Stimulated activated naive CD8-positive, alpha-beta T cell treated with anti-CD3 and anti-CD28 coated beads, Interleukin-15, amount 100 ng/mL, for 72 hours (primary cell): ENCODE data around the gene CHST11.
"Not testable (repeated sequence)": the region's sequence is repeated elsewhere in the genome, so short reads cannot be mapped to it uniquely, and the experiment has no call there.

Experiments
- ATAC-seq: fragments of 150-1000 bp; cut with Tn5 transposase; 2 replicates; pipeline ENCODE4 v1.10.0; 2021; ENCODE audit warnings: mild to moderate bottlenecking, moderate library complexity
- DNase-seq, 2 donors: peaks; one replicate each; pipeline ENCODE4 v3.0.0; 2021 to 2022
- H3K27ac Mint-ChIP-seq, 2 donors: one replicate each; pipeline ENCODE4 v1.8.0; 2022; ENCODE audit warnings: mild to moderate bottlenecking in 2 of 2, mixed read lengths in 2 of 2, moderate library complexity in 2 of 2
- H3K27me3 Mint-ChIP-seq: one replicate; pipeline ENCODE4 v1.8.0; 2022; ENCODE audit warnings: mixed read lengths
- H3K4me1 Mint-ChIP-seq: one replicate; pipeline ENCODE4 v1.8.0; 2022; ENCODE audit warnings: mild to moderate bottlenecking, mixed read lengths
- H3K4me3 Mint-ChIP-seq, 2 donors: one replicate each; pipeline ENCODE4 v1.8.0; 2022; ENCODE audit warnings: mild to moderate bottlenecking in 2 of 2, mixed read lengths in 2 of 2, moderate library complexity in 1 of 2
- H3K9me3 Mint-ChIP-seq, 2 donors: one replicate each; pipeline ENCODE4 v1.8.0; 2022; ENCODE audit warnings: mixed read lengths in 2 of 2

CHST11 gene

DNA sequence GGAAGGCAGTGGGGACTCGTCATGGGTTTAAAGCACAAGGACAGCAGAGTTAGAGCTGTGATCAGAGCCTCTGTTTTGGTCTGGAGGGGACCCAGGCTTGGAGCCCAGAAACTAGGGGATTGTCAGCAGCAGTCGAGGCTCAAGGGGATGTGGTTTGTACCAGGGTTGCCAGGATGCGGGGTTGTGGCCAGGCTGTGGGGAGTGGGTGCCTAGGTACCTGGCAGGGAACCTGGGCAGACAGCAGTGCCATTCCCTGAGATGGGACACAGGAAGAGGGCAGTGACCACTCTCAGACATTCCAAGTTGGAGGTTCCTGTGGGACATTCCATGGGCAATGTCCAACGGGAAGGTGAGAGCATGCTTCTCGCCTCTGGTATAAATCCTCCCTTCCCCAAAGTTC lies 279.1 kb downstream of the CHST11 start:
- Mint-ChIP-seq H3K9me3 (no peaks in the 10 kb centered on the region), H3K27me3 (no peaks in the 10 kb centered on the region), H3K4me1 (peaks cover 64% of the 10 kb centered on the region), H3K4me3 (no peak overlapping the region), H3K27ac (peak overlapping the region; percentile 73 to 92)
- no peak for ATAC-seq
- DNase-seq, result no peak

DNA sequence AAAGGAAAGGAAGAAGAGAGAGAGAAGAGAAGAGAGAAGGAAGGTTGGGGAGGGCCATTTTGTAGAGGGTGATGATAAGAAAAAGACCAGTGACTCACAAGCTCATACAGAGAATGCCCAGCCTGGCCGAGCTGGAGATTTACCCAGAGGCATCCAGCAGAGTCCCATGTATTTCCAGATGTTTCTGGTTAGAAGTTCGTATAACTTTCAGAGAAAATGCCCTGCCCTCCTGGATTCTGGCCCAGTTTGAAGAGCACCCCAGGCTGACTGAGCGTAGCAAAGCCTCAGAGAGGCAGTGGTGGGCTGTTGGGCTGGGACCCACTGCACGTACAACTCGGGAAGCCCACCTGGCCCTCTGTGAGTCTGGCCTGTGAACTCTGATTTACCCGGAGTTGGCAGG lies 279.6 kb downstream of the CHST11 start:
- Mint-ChIP-seq H3K9me3 (no peaks in the 10 kb centered on the region), H3K27me3 (no peaks in the 10 kb centered on the region), H3K27ac (no peak overlapping the region), H3K4me3 (no peak overlapping the region), H3K4me1 (peaks cover 69% of the 10 kb centered on the region)
- ATAC-seq, result no peak
- DNase-seq, result no peak

DNA sequence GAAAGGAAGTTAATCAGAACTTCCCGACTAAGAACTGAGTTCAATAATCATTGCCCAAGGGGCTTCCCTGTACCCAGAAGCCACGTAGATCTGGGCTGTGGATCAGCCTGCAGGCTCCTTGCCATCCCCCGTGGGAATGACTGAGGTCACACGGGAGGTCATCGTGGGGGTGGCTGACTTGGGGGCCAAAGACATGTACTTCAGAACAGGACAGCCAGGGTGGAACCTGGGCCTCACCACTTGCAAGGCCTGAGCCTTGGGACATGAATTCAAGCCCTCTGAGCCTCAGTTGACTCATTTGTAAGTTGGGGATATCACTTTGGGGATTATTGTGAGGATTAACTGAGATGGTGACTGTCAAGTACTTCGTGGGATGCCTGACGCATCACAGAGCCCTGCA lies 280.4 kb downstream of the CHST11 start:
- H3K27ac Mint-ChIP-seq, result no peak overlapping the region
- no peaks in the 10 kb centered on the region for H3K27me3 Mint-ChIP-seq
- H3K4me3 Mint-ChIP-seq, result no peak overlapping the region
- ATAC-seq (no peak), DNase-seq (no peak)
- peaks cover 77% of the 10 kb centered on the region for H3K4me1 Mint-ChIP-seq
- no peaks in the 10 kb centered on the region for H3K9me3 Mint-ChIP-seq

DNA sequence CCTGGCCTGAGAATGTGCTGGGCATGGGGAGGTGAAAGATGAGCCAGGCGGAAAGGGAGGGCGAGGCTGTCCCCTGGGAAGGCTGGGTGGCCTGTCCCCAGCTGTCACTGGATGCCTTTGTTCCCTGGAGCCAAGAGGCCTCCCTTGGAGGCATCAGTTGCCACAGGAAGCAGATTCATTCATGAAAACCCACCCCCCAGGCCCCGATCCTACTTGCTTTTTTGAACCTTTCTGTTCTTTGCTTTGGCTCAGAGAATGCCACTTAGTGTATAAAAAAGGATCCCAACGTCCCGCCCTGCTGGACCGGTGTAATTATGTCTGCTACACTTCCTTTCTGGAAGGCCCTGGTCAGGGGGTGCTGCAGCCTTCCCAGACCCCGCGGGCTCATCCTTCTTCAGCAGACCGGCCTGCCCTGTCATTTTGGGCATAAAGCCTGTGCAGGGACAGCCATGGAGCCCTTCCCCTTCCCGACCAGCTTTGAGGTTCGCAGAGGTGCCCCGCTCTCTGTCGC lies 281.1 kb downstream of the CHST11 start:
- H3K4me1 Mint-ChIP-seq, result peaks cover 77% of the 10 kb centered on the region
- no peak overlapping the region for H3K4me3 Mint-ChIP-seq
- no peaks in the 10 kb centered on the region for H3K27me3 Mint-ChIP-seq
- H3K27ac Mint-ChIP-seq, result peak overlapping the region in 1 of 2 donors; percentile 91
- H3K9me3 Mint-ChIP-seq, result no peaks in the 10 kb centered on the region
- ATAC-seq, result no peak
- DNase-seq, result no peak

DNA sequence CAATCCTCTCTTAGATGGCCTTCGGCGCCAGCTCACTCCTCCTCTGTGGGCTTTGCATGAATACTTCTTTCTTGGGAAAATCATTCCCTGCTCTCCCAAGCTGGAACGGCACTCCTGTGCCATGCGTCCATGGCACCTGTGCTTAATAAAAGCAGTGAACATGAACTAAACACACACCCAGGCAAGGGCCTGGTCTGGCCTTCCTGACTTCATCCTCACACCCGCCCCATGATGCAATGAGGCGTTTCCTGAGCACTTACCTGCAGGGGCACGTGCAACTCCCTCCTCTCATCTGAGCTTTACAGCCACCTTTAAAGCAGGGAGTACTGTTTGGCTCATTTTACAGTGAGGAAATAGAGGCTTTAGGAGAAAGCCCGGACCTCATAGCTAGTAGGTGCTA lies 281.6 kb downstream of the CHST11 start:
- DNase-seq (no peak), ATAC-seq (no peak)
- Mint-ChIP-seq H3K4me3 (no peak overlapping the region), H3K4me1 (peaks cover 77% of the 10 kb centered on the region), H3K9me3 (no peaks in the 10 kb centered on the region), H3K27ac (peak overlapping the region; percentile 77 to 91), H3K27me3 (no peaks in the 10 kb centered on the region)

DNA sequence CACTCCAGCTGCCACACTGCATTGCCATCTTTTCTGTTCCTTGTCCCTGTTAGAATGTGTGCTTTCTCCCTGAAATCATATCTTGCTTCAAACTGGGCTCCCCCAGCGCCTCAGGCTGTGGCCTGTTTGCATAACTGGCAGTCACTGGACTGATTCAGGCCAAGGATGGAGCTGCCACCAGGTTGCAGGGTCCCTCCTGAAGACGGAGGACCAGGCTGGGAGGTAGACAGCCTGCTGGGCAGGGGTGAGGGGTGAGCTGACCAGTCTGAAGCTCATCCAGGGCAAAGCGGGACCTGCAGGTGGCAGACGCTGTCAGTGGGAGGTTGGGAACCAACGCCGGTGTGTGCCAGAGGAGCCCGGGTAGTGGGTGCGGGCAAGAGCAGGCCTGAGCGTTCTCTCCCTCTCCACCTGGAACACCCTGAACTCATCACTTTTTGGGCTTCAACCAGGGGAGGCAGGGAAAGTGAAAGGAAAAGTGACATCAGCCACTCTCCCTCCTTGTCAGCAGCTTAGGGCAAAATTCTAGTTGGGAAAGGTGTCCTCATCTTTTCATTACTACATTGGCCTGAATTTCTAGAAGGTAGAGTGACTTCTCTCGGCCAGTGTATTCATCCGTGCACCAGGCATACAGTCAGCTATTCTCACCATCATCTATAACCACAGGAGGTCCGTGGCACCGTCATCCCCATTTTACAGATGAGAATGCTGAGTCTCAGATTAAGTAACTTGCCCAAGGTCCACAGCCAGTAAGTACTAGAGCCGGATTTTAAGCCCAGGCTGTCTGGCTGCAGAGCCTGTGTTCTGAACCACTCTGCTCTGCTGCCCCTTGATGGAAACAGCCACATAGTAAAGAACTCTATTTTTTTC lies 282.3 kb downstream of the CHST11 start:
- Mint-ChIP-seq H3K4me3 (no peak overlapping the region), H3K9me3 (no peaks in the 10 kb centered on the region), H3K27ac (peak overlapping the region; percentile 17 to 43), H3K27me3 (no peaks in the 10 kb centered on the region), H3K4me1 (peaks cover 77% of the 10 kb centered on the region)
- ATAC-seq, result no peak
- no peak for DNase-seq

DNA sequence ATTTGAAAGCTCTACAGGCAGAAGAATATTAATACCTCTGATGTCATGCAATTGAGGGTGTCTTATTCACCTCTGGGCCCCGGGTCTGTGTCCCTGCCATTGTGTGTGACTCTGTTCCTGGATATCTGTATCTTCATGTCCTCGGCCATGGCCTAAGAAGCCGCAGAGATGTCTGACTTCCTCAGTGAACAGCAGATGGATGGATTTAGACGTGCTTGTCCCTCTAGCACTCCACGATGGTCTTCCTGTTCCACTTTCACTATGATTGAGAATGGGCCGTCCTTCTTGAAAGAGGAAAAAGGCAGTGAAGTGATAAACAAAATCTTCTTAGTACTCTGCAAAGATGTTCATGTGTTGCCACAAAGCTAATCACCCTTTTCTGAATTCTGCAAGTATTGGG lies 283.9 kb downstream of the CHST11 start:
- no peak for DNase-seq
- ATAC-seq, result peak; percentile 68
- H3K4me1 Mint-ChIP-seq, result peaks cover 65% of the 10 kb centered on the region
- H3K27ac Mint-ChIP-seq, result peak overlapping the region; percentile 91 to 98
- H3K27me3 Mint-ChIP-seq, result no peaks in the 10 kb centered on the region
- peak overlapping the region; percentile 73 to 74 for H3K4me3 Mint-ChIP-seq
- no peaks in the 10 kb centered on the region for H3K9me3 Mint-ChIP-seq

DNA sequence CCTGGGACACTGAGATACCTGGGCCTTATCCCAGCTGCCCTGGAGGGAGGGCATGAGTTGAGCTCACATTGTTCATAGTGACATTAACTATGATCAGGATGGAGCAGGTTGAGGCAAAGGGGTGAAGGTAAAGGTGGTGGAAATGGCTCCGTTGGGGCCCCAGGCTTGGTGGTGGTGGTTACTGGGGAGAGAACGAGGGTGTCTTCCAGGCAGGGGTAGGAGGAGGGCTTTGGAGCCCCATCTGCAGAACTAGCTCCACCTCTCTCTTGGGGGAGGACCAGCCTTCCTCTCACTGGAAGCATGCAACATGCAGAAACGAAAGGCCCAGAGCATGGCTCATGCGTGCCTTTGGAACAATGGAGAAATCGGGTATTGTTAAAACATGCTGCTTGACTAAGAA lies 284.3 kb downstream of the CHST11 start:
- ATAC-seq, result peak; percentile 61
- Mint-ChIP-seq H3K4me3 (peak overlapping the region; percentile 73 to 74), H3K27me3 (no peaks in the 10 kb centered on the region), H3K9me3 (no peaks in the 10 kb centered on the region), H3K27ac (peak overlapping the region; percentile 91 to 98), H3K4me1 (peaks cover 65% of the 10 kb centered on the region)
- no peak for DNase-seq

DNA sequence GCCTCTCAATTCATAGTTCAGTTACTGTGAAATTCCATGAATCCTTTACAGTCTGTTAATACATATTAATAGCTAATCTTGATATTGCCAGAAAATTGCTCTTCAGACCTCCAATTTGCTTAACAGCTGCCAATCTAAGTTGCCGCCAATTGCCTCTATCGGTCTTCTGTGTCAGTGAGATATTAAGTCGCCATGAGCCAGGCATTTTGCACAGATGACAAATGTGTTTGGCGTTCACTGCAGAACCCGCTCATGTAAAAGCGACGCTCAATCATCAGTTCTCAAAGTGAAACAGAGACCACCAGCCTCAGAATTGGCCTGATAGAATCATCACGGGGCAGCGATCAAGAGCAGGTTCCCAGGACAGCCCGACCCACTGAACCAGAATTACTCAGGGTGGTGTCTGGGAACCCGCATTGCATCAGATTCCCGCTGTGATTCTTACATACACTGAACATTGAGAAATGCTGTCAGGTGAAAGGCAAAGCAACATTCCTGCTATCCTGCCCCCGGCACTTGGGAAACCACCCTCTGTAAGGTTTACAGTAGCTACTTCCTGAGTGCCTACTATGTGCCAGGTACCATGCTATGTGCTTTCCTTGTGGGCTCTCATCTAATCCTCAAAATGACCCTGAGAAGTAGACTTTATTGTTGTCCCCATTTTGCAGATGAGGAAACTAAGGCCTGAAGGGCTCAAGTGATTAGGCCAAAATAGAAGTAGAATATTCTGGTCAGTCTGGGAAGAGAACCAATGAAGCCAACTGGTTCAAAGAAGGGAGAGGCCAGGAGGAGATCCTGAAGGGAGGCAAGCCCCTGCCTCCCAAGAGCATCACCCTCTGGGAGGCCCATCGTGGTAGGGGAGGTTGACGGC lies 285.0 kb downstream of the CHST11 start:
- no peak for ATAC-seq
- Mint-ChIP-seq H3K9me3 (no peaks in the 10 kb centered on the region), H3K27ac (peak overlapping the region in 1 of 2 donors; percentile 91), H3K4me1 (peaks cover 66% of the 10 kb centered on the region), H3K27me3 (no peaks in the 10 kb centered on the region), H3K4me3 (peak overlapping the region in 1 of 2 donors; percentile 74)
- no peak for DNase-seq

DNA sequence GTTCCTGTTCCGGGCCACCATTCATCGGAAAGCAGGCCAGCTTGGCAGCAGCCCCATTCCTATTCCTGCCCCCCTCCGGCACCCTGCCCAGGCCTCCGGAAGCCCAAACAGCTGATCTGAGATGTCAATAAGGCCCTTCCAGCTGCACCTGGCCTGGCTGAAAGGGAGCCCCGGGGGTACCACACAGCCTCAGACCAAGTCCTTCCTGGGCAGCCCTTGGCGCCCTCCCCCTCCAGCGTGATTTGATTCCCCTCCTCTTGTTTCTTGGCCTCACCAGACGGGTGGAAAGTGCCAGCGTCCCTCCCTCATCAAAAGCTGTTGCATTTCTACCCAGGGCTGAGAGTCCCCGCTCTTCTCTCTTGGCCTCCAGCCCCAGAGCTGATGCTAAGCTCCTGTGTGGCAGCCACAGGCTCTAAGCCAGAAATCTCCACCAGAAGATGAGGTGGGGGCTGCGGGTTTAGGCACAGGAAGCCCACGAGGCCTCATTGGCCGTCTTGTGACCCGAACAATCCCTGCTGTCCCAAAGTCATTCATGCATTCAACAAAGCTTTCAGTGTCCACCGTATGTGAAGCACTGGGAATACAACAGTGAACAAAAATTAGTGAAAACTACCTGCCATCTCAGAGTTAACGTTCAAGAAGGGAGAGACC lies 285.9 kb downstream of the CHST11 start:
- no peak overlapping the region for H3K27ac Mint-ChIP-seq
- no peaks in the 10 kb centered on the region for H3K27me3 Mint-ChIP-seq
- DNase-seq, result no peak
- peaks cover 66% of the 10 kb centered on the region for H3K4me1 Mint-ChIP-seq
- H3K4me3 Mint-ChIP-seq, result no peak overlapping the region
- no peak for ATAC-seq
- no peaks in the 10 kb centered on the region for H3K9me3 Mint-ChIP-seq

DNA sequence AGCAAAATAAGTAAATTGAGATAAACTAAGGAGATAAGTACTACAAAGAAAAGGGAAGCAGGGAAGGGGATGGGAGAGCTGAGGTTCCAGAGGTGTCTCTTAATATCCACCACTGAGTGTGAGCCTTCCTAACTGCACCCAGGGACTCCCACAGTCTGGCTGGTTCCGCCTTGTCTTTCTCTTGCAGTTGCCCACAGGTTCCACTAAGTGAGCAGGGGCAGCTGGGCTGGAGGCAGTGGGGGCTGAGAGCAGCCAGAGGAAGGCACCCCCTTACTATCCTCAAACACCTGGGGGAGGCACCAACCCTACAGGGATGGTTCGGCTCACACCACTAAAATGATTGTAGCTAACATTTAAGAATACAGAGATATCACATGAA lies 286.4 kb downstream of the CHST11 start:
- H3K27me3 Mint-ChIP-seq, result no peaks in the 10 kb centered on the region
- no peak for ATAC-seq
- H3K4me3 Mint-ChIP-seq, result no peak overlapping the region
- H3K4me1 Mint-ChIP-seq, result peaks cover 66% of the 10 kb centered on the region
- no peaks in the 10 kb centered on the region for H3K9me3 Mint-ChIP-seq
- no peak overlapping the region for H3K27ac Mint-ChIP-seq
- no peak for DNase-seq

DNA sequence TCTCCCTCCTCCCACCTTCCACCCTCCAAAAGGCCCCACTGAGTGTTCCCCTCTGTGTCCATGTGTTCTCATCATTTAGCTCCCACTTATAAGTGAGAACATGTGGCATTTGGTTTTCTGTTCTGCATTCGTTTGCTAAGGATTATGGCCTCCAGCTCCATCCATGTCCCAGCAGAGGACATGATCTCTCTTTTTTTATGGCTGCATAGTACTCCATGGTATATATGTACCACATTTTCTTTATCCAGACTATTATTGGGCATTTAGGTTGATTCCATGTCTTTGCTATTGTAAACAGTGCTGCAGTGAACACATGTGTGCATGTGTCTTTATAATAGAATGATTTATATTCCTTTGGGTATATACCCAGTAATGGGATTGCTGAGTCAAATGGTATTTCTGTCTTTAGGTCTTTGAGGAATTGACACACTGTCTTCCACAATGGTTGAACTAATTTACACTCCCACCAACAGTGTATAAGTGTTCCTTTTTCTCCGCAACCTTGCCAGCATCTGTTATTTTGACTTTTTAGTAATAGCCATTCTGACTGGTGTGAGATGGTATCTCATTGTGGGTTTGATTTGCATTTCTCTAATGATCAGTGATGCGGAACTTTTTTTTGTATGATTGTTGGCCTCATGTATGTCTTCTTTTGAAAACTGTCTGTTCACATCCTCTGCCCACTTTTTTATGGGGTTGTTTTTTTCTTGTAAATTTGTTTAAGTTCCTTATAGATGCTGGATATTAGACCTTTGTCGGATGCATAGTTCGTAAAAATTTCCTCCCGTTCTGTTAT lies 287.2 kb downstream of the CHST11 start:
- Mint-ChIP-seq H3K4me1 (peaks cover 66% of the 10 kb centered on the region), H3K27ac (peak overlapping the region in 1 of 2 donors; percentile 9)
- H3K9me3 Mint-ChIP-seq, ATAC-seq, H3K27me3 Mint-ChIP-seq, H3K4me3 Mint-ChIP-seq, DNase-seq: not testable (repeated sequence)

DNA sequence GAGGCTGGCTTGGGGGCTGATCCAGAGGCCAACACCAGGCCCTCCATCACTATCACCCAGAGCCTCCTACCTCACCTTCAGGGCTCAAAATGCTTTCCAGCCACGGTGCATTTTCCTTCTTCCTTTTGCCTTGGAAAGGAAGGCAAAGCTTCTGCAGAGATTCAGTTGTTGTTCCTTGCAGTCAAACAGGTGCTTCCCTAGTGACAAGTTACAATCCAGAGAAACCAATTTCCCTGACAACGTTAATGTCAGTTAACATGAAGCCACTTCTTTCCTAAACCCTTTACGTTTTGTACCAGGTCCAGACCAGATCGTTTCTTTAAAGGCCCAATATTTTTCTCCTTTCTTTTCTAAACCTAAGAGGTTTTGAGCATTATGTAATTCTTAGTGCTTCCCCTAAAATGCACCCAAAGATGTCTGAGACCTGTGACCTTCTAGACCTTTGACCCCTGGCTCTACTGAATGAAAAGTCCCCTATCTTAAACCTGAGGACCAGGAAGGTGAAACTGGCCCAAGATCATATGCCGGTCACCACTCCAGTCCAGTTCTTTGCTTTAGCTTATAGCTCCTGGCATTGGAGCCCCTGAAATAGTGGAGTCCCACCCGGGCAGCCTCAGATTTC lies 289.8 kb downstream of the CHST11 start:
- no peak for DNase-seq
- no peaks in the 10 kb centered on the region for H3K27me3 Mint-ChIP-seq
- ATAC-seq, result no peak
- H3K4me3 Mint-ChIP-seq, result no peak overlapping the region
- peaks cover 54% of the 10 kb centered on the region for H3K4me1 Mint-ChIP-seq
- peak overlapping the region in 1 of 2 donors; percentile 65 for H3K27ac Mint-ChIP-seq
- H3K9me3 Mint-ChIP-seq, result no peaks in the 10 kb centered on the region

DNA sequence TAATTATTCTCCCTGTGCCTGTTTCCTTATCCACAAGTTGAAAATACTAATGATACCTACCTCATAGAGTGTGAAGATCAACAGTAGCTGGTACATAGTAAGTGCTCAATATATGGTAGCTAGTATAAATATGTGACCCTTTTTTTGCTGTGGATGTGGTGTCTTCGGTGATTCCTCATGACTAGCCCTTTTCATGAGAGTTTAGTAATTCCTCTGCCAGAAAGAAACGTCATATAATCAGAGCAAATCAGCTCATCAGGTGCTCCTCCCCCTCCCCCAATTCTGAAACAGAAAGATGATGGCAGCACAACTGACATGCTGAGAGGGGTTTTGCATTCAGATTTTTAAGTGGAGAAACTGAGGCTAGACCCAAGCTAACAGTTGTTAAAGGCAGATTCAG lies 290.6 kb downstream of the CHST11 start:
- peak overlapping the region; percentile 70 to 75 for H3K4me3 Mint-ChIP-seq
- no peaks in the 10 kb centered on the region for H3K27me3 Mint-ChIP-seq
- H3K4me1 Mint-ChIP-seq, result peaks cover 54% of the 10 kb centered on the region
- DNase-seq (no peak), ATAC-seq (peak; percentile 48)
- peak overlapping the region in 1 of 2 donors; percentile 87 for H3K27ac Mint-ChIP-seq
- no peaks in the 10 kb centered on the region for H3K9me3 Mint-ChIP-seq
